NCI-H524 treated with DMSO at 0.1 percent for 48 hours (cell line): ENCODE data around the gene MAP1LC3B.

Source experiments
- DNase-seq: peaks from one replicate; lab custom pipeline; 2025; lab: John Stamatoyannopoulos, UW

The MAP1LC3B gene

DNA sequence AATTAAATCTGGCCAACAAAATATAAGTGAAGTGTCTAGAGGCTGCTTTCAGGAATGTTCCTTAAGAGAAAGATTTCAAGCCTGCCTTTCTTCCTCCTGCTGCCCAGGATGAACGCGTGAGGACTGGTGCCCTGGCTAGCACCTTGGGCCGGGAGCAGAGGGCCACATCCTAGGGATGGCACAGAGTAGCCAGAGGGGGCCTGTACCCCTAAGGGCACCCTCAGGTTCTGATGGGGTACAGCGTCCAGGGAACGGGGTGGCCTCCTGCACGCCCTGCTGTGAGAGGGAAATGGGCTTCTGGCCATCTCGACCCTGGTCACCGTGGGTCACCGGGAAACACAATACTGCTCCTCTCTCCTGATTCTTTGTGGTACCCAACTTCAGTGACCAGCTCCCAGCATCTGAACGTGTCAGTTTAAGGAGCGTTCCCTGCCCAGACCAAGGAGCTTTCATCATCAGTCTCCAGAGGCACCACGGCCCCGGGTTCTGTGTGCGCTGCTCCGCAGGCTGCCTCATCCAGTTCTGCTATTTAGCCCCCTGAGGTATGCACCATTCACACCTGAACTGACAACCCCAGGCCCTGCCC lies 40.3 kb downstream of the MAP1LC3B start:
- no peak for DNase-seq

DNA sequence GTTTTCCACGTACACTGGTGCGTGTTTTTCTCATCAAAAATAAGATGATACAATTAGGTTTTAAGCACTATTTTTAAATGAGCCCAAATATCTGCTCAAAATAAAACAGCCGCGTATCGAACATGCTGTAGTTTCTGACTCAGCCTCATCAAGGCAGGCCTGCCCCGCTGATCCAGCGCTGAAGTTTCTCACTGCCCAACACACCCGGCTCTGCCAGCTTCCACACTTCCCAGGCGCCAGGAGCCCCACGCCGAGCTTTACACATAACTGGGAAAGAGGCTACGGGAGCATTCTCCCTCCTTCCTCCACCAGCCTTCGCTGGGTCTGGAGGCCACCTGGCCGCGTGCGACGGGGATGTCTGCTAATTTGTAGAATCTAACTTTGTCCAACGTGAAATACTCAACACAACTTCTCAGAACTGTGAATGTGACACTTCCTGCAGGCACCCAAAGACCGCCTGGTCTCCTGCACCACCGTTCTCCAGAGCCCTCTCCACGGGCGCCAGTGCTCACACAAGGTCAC lies 42.1 kb downstream of the MAP1LC3B start:
- DNase-seq, result no peak

DNA sequence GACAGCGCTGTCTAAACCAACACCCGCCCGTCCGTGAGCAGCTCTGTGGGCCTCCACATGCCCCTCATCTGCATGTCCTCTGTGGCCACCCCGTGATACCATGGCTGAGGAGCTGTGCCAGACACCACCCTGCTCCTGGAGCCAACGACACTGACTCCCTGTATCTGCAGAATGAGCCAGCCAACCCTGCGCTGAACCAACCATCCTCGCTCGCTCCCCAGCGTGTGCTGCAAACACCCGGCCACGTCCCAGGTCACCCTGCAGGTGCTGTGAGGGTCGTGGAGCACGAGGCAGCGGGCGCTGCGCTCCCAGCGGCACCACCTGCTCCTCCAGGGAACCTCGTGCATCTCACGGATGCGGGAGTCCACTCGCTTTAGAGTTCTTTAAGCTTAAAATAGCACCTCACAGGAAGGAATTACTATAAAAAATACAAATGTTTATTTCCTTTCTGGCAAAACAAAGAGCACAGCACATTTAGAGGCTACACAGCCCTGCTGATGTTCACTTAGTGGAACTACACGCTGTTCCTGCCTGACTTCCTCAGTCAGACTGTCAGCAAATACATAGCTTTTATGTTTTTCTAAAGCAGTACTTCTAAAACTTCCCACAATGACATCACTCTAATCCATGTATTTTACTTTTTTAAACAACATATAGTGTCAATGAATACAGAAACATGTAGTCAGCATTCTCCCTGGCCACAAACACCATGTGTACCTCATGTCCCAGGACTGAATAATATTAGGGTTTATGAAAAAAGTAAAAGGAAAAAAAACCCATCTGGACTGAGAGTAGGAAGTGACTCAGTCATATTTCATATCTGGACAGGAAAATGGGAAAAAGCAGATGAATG lies 43.5 kb downstream of the MAP1LC3B start:
- no peak for DNase-seq

DNA sequence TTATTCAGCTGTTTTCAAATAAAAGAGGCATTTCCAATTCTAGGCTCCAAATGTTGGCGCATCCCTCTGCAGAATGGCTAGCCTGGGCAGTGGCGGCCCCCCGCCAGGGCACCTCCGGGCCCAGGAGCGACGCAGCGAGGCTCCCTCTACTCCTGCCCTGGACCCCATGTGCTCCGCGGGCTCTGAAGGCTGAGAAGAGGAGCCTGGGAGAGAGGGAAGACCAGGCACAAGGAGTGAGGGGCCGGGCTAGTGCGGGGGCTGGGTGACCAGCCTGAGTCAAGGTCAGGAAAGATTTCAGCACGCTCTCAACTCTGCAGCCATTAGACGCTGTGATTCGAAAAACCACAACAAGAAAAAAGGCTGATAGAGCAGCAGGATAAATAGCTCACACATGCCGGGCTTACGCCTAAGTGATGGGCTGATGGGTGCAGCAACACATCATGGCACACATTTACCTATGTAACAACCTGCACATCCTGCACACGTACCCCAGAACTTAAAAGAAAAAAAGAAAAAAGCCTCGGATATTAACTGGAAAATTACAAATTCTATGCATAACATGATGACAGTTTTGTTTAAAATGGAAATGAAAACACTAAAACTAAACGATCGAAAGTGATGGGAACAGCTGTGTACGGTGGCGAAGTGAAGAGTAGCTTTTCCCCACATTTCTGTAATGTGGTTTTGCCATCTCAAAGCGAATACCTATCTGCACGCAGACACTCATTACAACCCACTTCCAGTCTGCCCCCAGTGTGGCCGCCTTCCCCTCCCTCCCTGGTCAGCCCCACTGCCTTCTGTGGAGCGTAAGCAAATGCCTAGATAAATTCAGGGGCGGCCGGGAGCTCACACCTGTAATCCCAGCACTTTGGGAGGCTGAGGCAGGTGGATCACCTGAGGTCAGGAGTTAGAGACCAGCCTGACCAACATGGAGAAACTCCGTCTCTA lies 44.4 kb downstream of the MAP1LC3B start:
- DNase-seq, result no peak

DNA sequence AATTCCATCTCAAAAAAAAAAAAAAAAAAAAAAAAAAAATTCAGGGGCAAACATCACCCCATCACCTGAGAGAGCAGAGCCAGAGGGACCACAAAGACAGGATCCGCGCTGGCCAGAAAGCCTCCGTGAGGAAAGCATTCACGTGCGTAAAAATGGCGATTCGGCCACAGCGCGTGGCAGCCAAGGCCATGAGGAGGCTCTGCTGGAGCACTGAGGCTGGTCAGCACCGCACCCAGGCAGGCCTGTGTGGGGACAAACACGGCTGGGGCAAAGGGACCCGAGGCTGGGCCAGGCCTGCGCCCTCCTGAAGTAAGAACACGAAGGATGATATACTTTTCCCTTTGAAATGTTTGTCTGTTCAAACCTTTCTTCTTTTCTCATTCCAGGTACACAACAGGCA lies 45.2 kb downstream of the MAP1LC3B start:
- no peak for DNase-seq

DNA sequence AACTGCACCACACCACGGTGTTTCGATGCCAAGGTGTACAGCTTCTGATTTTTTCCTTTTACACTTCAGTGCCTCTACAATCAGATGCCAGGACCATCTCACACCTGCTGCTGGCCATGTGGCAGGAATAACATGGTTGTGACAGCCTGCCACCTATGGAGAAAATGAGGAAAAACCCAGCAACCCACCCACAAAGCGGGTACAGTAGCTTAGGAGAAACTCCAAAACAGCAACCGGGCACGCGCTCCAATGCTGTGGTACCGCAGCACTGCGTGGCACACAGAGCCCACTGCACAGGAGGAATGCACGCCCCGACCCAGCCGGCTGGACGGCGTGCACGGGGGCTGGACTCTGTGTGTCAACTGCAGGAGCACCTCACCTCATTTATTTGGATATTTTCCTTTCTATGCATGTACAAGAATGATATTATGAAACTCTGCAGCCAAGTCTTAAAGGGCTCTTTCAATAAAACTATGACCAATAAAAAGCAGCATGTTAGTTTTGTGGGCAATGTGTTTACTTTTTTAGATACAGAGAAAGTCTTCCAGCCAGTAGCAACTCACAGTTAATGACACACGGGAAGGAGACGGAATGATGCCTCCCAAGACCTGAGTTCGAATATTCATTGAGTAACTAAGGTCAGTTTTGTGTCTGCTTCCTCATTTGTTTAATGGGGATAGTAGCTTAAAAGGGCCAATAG lies 45.9 kb downstream of the MAP1LC3B start:
- no peak for DNase-seq

DNA sequence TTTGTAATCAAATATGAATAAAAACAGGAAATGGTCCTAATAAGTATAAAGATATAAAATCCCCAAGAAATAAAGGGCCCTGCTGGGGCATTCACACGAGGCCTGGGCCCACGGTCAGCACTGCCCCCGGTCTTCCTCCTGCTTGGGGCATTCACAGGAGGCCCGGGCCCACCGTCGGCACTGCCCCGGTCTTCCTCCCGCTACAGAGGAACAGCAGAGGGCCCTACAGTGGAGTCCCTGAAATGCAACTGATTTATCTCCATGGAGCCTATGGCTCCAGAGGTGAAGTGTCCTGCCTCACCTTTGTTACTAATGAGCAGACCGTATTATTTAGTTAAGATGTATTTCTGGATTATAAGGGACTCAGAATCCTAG lies 46.5 kb downstream of the MAP1LC3B start:
- DNase-seq, result no peak

DNA sequence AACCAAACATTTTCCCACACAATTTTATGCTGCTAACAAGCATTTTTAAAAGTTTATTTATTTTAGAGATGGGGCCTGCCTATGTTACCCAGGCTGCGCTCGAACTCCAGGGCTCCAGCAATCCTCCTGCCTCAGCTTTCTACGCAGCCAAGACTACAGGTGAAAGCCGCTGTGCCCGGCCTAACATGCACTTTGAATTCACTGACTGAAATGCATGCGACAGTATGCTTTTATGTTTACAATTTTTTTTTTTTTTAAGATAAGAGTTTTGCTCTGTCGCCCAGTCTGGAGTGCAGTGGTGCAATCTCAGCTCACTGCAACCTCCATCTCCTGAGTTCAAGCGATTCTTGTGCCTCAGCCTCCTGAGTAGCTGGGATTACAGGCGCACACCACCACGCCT lies 47.8 kb downstream of the MAP1LC3B start:
- DNase-seq, result no peak

DNA sequence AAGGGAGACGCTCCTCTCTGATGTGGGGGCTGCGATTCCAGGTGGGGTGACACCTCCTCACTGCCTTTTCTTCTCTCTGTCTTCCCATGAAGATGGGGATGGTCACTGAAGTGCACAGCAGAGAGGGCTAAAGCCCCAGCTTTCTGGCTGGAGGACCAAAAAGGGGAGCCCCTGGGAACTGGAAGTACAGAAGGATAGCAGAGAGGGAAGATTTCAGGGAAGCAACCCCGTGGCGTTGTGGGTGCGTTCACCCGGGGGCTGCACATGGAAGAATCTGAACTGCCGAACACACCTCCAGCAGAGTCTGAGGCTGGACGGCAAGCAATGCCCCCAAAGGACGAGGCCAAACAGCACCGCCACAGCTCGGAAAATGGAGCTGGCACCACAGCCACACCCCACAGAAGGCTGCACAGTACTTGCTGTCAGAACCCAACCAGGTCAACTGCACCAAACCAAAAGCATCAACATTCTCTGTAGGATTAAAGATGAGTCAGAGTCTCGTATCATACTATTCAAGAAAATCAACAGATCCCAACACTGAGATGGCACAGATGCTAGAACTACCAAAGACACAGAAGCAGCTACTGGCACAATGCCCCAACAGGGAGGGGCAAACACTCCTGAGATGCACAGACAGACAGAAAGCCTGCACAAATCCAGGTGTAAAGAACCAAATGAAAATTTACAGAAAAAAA lies 49.9 kb downstream of the MAP1LC3B start:
- DNase-seq, result no peak

DNA sequence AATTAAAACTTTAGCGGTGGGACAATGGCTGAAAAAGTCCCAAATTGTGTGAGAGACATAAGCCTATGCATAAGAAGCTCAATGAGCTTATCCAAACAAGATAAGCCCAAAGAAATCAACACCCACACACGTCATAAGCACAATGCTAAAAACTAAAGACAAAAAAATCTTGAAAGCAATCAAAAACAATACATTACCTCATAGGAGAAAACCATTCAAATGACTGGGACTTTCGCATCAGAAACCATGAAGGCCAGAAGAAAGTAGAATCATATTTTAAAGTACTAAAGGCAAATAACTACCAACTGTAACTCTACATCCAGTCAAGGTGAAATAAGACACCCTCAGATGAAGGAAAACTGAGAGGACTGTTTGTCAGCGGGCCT lies 50.4 kb downstream of the MAP1LC3B start:
- DNase-seq, result no peak

DNA sequence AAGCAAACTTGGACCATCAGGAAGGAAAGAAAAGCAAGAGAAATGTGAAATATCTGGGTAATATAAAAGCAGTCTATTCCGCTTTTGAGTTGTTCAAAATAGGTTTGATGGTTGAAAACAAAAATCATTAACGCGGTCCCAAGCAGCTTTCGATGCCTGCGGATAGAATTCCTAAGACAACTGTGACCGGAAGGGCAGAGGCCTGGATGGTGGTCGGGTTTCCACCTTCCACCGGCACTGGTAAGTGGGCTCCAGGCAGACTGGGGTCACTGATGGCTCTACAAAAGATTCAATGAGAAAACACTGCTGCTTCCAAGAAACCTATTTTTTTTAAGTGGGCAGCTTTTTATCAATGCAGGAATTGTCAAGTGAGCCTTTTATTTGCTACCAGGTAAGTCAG lies 50.9 kb downstream of the MAP1LC3B start:
- DNase-seq, result no peak

DNA sequence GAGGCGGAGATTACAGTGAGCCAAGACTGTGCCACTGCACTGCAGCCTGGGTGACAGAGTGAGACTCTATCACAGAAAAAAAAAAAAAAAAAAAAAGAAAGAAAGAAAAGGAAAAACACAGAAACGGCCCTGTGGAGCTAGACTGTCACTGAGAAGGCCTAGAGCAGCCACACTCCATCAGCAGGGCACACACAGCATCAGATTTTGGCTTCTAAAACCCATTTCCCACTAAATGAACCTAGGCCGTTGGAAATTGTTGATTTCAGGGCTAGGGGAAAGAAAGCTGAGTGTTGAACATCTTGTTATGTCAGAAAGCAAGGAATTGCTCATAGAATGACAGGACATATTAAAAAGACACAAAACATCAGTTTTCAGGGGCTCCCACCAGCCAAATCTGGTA lies 51.8 kb downstream of the MAP1LC3B start:
- no peak for DNase-seq

DNA sequence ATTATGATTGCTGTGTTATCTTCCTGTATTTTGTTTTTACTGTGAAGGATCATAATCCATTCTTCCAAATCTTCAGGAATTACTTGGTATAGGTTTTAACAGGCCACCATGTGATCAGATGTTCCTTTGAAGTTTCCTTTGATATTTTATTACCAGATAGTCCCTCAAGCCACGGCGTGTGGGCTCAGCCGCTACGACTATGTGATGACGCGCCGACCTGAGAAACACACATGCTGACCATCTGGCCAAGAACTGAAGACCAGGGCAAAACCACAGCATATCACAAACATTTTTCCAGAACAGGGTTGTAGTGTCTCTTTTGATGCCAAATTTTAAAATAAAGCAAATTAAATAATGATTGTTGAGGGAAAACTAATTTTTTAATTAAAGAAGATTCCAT lies 53.4 kb downstream of the MAP1LC3B start:
- DNase-seq, result no peak

DNA sequence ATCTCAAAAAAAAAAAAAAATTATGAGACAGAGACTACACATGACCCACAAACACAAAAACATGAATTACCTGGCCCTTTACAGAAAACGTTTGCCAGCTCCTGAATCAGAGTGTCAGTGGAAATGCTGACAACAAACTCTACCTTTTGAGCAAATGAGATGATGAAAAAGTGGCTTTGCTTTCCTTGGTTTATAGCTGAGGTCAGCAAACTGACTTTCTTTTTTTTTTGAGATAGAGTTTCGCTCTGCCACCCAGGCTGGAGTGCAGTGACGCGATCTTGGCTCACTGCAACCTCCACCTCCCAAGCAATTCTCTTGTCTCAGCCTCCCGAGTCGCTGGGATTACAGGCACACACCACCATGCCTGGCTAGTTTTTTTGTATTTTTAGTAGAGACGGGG lies 54.3 kb downstream of the MAP1LC3B start:
- no peak for DNase-seq

DNA sequence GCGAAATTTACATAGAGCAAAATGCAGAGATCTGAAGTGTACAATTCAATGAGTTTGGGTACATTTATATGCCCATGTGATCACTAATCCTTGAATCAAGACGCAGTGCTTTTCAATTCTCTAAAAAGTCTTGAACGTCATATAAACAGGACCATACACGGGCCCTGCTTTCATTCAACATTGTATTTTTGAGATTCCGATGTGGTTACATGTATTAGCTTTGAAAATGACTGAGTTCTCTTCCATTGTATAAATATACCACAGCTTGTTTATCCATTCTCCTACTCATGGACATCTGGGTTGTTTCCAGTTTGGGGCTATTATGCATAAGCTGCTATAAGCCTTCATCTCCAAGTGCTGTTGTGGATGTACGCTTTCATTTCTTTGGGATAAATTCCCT lies 55.2 kb downstream of the MAP1LC3B start:
- no peak for DNase-seq

DNA sequence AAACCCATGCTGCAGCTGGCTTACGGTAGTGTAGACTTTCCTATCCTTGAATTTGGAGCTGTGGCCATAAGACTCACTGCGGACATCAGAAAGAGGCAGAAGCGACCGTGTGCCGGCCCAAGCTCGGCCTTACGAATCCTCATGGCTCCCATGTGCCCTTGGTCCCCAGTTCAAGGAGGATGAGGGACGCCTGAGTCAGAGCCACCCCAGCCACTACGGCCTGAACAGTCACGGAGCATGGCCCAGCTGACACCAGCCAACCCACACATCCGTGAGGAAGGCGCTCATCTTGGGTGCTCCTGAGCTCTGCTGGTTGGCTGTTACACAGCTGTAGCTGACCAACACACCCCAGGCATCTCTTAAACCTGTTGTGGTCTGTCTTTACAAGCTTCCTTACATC lies 56.7 kb downstream of the MAP1LC3B start:
- DNase-seq, result no peak

DNA sequence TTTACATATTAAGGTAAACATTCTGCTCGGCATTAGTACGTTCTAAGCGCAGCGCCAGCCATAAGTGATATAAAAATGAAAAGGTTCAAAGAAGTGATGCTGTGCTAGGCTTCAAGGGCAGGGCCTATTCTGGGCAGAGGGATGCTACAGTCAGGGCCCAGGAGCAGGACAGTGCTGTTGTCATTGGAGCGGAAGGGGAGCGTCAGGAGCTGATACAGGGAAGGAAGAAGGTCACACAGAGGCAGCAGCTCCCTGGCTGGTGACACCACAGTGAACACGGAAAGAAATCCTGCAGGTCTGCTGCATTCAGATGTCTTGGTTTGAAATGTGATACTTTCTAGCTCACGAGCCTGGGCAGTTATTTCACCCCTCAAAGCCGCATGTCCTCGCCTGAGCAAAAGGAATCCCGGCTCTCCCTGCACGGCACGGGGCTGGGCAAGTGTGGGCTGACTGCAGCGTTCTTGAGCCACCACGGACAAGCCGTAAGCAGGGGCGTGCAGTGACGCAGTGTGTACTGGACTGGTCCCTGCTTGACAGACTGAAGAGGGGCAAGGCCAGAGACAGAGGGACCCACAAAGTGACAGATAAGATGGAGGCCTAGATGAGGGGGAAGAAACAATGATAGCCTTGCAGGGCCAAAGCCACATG lies 59.6 kb downstream of the MAP1LC3B start:
- no peak for DNase-seq

DNA sequence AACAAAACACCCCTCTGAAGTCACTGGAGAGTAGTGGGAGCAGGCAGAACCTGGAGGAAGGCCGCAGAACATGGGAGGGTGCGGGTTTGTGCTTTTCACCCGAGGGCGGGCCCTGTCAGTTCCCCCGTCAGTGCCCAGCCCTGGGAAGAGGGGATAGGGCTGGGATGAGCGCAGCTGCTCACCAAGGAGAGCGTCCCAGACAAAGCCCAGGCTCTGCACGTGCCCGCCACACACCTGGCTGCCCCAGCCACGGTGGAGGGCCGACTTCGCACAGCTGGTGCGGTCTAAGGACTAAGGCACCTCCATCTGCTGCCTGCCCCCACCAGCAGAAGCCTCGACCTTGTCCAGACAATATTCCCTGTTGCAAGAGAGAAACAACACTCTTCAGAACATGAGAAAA lies 61.2 kb downstream of the MAP1LC3B start:
- DNase-seq, result no peak
